Hematopoietic multipotent progenitor cell (in vitro differentiated cells): ENCODE data around the gene ZNF669. TPM values are rescaled to one million over a fixed set of nuclear protein-coding genes. Genes with fewer than 3 reads are reported as not detected.
"Not testable (repeated sequence)": the region's sequence is repeated elsewhere in the genome, so short reads cannot be mapped to it uniquely, and the experiment has no call there.

Experiments used
- DNase-seq, 3 donors: peaks; one replicate each; pipeline ENCODE4 v3.0.0-alpha.2; 2011 to 2015; ENCODE audit warnings: low read depth in 2 of 3, low spot score in 2 of 3
- total RNA-seq: library from RNA; depleted of rRNA; stranded (reverse); fragments of >200 nt; gene quantifications from one replicate; pipeline ENCODE4 v1.2.3, GENCODE V29; 2012

The ZNF669 gene
- total RNA-seq: 15.6 TPM

- DNase-seq: peak; percentile 69 to 98 (median 96)
These were observed at the start of gene ZNF669 for GRCh38 chr1:247103859-247104591. Gene ZNF669, minus strand, starts transcription at chr1:247104356. Its CDS starts 157 bp downstream, at chr1:247104199.

GRCh38 chr1:247147781-247148180, 43.6 kb upstream of the ZNF669 start:
- DNase-seq: no peak

- not testable (repeated sequence) for DNase-seq
These were observed 43.0 kb upstream of the ZNF669 start for GRCh38 chr1:247147120-247147519.

GRCh38 chr1:247146671-247147070, 42.5 kb upstream of the ZNF669 start:
- DNase-seq: no peak

GRCh38 chr1:247145279-247145678, 41.1 kb upstream of the ZNF669 start:
- DNase-seq: no peak

- not testable (repeated sequence) for DNase-seq
These were observed 35.4 kb upstream of the ZNF669 start for GRCh38 chr1:247139557-247139956.

GRCh38 chr1:247131236-247131635, 27.1 kb upstream of the ZNF669 start:
- no peak for DNase-seq

GRCh38 chr1:247127519-247128282, 23.5 kb upstream of the ZNF669 start:
- peak in 1 of 3 donors; percentile 14 for DNase-seq

- DNase-seq: not testable (repeated sequence)
These were observed 22.4 kb upstream of the ZNF669 start for GRCh38 chr1:247126601-247127000.

- not testable (repeated sequence) for DNase-seq
These were observed 22.0 kb upstream of the ZNF669 start for GRCh38 chr1:247126166-247126565.

- DNase-seq: no peak
These were observed 17.2 kb upstream of the ZNF669 start for GRCh38 chr1:247121382-247121781.

- not testable (repeated sequence) for DNase-seq
These were observed 16.2 kb upstream of the ZNF669 start for GRCh38 chr1:247120408-247120668.

GRCh38 chr1:247119600-247120407, 15.6 kb upstream of the ZNF669 start:
- no peak for DNase-seq

GRCh38 chr1:247118946-247119446, 14.8 kb upstream of the ZNF669 start:
- DNase-seq: peak in 2 of 3 donors; percentile 69 to 70

GRCh38 chr1:247115545-247115944, 11.4 kb upstream of the ZNF669 start:
- no peak for DNase-seq

GRCh38 chr1:247115141-247115510, 11.0 kb upstream of the ZNF669 start:
- DNase-seq: no peak

- no peak for DNase-seq
These were observed 10.4 kb upstream of the ZNF669 start for GRCh38 chr1:247114351-247115140.

- no peak for DNase-seq
These were observed 9.6 kb upstream of the ZNF669 start for GRCh38 chr1:247113733-247114271.

- no peak for DNase-seq
These were observed 8.9 kb upstream of the ZNF669 start for GRCh38 chr1:247113094-247113497.

- DNase-seq: no peak
These were observed 8.3 kb upstream of the ZNF669 start for GRCh38 chr1:247112479-247112781.
